NCI-H226 (cell line): ENCODE measurements around the gene GRID1.
"Not testable (repeated sequence)": the region's sequence is repeated elsewhere in the genome, so short reads cannot be mapped to it uniquely, and the experiment has no call there.

Experiments
- DNase-seq: peaks from one replicate; pipeline ENCODE4 v3.0.0-alpha.2; 2015

The GRID1 gene

DNA sequence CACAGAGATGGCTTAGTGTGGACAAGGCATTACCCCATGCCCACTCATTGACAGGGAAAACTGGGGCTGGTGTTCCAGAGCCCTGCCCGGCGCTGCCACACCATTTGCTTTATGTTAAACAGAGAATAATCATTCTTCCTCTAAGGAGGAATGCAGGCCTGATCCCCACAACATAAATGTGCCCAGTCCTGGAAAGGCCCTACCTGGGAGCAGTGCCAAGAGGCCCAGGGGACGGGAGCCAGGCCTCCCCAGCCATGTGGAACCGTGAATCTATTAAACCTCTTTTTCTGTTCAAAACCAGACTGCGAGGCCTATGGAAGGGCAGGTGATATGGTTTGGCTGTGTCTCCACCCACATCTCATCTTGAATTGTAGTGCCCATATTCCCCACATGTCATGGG is 264.1 kb downstream of the GRID1 start:
- no peak for DNase-seq

DNA sequence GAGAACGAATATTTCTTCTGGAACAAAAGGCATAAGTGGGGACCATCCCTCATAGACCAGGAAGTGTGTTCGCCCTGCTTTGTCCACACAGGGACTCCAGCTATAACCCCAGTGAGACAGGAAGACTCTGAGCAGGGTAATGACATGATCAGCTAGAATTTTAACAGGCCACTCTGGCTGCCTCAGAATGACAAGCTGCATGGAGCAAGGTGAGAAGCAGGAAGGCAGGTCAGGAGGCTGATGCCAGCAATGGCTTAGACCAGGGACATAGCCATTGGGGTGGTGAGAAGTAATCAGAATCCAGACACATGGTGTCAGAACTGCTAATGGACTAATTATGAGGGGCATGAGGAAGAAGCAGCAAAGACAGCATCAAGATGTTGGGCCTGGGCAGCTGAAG is 264.6 kb downstream of the GRID1 start:
- DNase-seq, result no peak

DNA sequence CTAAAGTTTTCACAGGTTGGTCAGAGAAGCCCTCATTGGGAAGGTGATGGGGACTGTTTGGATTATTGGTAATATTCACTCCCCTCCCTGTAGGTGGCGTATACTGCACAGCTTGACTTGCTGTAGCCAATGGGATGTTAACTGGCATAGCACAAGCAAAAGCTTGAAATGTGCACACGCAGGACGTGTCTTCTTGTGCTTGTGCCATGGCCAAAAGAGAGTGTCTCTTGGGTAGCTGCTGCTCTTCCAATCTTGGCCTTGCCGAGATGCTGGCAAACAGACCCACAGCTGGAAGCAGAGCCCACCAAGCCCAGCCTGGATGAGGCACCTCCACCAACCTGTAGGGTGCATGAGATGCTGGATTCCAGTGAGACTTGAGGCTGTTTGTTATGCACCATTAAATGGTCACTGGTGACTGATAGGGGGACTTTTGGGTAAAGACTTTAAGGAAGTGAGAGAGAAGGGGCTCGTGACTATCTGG is 266.0 kb downstream of the GRID1 start:
- DNase-seq, result no peak

DNA sequence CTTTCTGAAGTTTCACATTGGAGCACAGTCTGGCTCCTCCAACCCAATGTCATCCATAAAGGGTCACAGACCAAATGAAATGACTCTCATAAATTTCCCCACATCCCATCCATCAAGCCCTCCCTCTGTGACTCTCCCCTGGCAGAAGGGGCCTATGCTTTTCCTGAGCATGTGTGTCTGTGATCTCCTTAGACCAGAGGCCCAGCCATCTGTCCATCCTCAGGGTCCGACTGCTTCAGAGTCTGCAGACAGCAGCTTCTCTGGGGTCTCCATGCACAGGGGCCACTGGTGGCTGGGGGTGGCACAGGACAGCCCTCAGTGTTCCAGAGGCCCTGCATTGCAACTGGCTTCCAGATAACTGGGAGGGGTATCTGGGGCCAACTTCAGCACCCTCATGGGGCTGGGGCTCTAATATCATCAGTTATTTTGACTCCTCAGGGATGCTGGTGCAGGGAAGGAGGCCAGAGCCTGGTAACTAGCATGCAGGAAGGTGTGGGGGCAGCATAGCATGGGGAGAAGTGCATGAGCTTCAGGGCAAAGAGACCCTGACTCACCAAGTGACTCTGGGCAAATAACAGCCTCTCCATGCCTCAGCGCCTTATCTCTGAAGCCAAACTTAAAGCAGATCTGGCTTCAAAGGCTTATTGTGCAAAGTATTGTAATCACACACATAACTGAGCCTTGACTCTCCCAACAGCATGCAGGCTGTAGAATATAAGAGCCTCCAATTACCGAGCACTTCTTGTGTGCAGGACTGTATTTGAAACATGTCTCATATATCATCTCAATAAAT is 266.9 kb downstream of the GRID1 start:
- no peak for DNase-seq

DNA sequence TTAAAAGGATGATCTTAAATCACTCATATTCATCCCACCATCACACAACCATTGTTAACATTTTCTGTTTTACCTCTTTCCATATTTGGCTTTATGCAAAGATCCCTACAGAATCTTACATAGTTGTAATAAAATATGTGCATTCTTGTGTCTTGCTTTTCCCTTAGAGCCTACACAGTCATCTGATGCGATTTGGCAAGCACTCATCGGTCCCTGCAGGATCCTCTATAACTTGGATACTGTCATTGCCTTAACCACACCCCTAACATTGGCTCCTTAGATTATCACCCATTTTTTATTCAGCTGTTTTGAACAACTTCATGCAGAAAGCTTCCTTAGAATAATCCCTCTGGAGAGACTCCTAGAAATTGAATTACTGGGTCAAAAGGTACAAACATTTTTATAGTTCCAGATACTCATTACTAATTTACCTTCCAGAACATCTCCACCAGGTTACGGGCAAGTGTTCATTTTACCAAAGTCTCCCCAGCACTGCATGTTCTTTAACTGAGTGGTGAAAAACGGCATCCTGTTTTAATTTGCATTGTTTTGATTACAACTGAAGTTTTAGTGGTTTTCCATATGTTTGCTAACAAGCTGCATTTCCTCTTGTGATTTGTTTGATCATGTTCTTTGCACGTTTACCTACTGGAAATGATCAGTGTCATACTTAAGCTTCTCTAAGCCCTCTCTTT is 268.3 kb downstream of the GRID1 start:
- no peak for DNase-seq

DNA sequence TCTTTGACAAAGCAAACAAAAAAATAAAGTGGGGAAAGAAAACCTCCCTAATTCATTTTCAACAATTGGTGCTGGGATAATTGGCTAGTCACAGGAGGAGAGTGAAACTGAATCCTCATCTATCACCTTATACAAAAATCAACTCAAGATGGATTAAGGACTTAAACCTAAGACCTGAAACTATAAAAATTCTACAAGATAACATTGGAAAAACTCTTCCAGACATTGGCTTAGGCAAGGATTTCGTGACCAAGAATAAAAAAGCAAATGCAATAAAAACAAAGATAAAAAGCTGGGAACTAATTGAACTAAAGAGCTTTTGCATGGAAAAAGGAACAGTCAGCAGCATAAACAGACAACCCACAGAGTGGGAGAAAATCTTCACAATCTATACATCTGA is 271.5 kb downstream of the GRID1 start:
- DNase-seq, result not testable (repeated sequence)

DNA sequence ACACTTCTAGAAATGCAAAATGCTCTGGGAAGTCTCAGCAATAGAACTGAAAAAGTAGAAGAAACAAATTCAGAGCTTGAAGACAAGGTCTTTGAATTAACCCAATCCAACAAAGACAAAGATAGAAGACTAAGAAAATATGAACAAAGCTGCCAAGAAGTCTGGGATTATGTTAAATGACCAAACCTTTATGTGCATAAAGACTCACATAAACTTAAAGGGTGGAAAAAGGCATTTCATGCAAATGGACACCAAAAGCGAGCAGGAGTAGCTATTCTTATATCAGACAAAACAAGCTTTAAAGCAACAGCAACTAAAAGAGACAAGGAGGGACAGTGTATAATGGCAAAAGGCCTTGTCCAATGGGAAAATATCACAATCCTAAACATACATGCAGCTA is 274.3 kb downstream of the GRID1 start:
- not testable (repeated sequence) for DNase-seq

DNA sequence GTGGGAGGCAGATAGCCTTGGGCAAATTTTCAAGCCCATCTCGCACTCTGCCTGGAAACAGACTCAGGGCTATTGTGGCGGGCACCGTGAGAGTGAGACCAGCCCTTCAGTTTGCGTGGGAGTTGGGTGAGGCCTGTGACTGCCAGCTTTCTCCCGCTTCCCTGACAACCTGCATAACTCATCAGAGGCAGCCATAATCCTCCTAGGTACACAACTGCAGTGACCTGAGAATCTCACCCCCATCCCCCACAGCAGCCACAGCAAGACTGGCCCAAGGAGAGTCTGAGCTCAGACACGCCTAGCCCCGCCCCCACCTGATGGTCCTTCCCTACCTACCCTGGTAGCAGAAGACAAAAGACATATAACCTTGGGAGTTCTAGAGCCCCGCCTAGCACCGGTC is 275.4 kb downstream of the GRID1 start:
- DNase-seq, result no peak

DNA sequence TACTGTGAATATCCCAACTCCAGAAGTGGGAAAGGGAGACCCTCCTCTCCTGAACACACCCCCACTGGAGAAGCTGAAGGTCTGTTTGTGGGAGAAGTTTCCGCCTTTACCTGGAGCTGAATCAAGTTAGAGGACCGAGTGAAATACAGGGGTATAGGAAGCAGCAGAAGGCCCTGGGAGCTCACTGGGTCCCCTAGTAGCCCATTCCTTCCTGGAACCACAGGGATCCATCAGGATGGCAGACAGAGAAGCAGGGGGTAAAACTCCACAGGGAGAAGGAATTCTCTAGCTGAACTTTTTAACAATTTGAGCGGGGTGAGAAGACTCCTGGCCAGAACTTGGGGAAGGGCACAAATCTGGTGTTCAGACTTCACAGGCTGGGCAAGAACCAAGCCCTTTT is 275.8 kb downstream of the GRID1 start:
- no peak for DNase-seq

DNA sequence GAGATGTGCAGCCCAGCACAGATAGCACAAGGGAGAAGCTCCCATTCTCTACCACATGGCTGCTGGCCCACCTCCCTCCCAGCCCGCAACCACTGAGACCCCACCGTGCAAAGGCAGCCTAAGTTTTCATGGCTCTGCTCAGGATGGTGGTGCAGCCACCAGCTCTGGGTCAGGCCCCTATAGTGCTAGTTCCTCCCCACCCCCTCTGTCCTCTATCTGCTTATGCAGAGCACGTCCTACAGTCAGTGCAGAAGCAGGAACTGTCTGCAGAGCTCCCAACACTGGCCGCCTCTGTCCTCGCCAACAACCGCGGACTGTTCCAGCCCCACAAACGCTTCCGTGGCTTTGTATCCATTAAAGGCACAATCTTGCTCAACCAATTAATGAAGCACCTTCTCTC is 278.9 kb downstream of the GRID1 start:
- DNase-seq, result no peak

DNA sequence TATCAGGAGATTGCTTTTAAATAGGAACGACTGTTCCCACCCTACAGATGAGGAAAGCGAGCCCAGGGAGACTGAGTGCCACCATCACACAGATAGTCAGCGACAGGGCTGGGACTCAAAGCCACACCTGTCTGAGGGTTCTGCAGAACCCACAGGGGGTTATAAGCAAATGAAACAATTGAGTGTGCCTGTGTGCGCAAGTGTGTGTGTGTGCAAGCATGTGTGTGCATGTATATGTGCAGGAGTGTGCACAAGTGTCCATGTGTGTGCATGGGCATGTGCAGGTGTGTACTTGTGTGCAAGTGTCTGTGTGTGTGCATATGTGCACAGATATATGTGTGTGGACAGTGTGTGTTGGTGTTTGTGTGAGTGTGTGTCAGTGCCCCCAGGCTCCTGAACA is 280.2 kb downstream of the GRID1 start:
- no peak for DNase-seq

DNA sequence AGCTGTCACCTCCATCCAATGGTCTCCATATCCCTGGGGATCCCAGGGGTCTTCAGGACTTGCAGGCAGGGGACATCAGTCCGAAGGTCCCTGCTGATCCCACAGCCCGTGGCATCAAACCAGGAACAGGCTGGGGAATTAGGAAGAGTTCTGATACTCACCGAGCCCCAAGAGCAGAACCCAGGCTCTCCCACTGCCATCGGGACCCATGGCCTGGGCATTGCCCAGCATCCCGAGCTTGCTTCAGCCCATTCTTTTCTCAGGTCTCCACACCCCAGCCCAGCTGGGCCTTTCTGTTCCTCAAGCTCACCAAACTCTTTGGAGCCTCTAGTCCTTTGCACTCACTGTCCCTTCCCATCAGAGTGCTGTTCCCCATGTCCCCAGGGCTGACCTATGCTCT is 280.9 kb downstream of the GRID1 start:
- DNase-seq, result no peak

DNA sequence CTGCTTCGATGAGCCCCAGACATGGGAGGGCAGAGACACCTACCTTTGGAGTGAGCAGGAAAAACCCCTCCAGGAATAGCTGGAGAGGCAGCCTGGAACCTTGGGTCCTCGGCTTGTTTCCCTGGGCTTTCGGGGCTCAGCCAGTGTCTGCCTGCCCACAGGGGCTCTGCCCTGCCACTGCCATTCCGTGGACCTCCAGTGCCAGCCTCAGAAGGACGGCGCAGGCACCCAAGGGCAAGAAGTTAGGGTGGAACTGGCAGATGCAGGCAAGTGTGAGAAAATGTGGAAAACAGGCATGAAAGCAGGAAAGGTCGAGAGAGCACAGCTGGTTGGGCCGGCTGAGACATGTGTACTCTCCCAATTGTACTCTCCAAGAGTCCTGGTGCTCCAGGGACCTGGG is 281.5 kb downstream of the GRID1 start:
- DNase-seq, result no peak

DNA sequence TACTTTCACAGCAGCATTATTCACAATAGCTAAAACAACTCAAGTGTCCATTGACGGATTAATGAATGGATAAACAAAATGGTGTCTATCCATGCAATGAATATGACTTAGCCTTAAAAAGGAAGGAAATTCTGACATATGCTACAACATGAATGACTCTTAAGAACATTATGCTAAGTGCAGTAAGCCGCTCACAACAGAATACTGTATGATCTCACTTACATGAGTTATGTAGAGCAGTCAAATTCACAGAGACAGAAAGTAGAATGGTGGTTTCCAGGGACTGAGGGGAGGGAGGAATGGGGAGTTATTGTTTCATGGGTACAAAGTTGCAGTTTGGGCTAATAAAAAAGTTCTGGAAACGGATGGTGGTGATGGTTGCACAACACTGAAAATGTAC is 282.0 kb downstream of the GRID1 start:
- no peak for DNase-seq

DNA sequence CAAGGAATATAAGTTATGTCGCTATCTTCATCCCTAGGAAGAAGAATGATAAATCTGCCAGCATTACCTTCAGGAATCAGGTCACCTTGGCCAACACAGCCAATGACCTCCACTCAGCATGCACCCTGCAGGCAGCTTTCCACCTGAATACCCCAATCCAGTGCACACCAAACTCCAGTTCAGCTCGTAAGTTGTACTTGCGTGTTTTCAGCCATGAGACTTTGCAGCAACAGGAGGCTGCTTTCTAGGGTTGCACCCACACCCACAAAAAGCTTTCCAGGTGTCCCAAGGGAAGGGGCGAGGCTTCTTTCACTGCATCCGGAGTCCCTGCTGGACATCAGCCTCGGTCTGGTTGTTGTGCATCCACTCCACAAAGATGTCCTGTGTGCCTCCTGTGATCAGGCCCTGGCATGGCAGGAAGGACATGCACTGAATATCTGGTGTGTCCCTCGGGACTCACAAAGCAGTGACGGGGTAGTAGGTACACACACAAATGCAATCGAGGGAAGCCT is 282.9 kb downstream of the GRID1 start:
- no peak for DNase-seq

DNA sequence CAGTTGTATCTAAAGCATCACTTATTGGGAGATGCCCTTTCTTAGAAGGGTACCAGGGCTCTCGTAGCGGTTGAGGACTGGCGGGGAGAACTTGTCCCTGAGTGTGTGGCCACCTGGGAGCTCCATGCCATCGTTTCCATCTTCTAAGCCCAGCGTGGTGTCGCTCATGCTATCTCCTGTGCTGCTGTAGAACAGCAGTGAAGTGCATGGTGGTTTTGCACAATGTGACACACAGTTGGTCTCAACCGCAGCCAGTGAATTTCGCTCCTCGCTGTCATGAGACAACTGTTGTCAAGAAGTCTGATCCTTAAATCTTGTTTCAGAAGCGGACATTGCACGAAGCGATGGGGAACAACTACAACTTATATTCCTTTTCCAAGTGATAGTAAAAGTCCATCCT is 283.4 kb downstream of the GRID1 start:
- DNase-seq, result no peak

DNA sequence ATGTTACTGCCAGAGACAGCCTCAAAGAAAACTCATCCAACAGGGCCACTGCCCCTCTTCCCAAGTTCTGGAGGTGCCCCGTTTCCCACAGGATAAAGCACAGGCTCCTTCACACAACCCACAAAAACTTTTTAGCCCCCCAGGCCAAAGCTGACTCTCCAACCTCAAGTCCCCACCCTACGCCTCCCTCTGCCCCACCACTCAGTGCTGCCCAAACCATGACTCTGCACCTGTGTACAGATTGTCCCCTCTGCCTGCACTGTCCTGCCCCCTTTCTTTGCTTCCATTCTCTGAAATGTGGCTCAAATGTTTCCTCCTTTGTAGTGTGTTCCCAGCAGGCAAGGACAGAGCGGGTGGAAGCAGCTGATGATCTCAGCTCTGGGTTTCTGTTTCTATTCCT is 284.0 kb downstream of the GRID1 start:
- DNase-seq, result no peak

DNA sequence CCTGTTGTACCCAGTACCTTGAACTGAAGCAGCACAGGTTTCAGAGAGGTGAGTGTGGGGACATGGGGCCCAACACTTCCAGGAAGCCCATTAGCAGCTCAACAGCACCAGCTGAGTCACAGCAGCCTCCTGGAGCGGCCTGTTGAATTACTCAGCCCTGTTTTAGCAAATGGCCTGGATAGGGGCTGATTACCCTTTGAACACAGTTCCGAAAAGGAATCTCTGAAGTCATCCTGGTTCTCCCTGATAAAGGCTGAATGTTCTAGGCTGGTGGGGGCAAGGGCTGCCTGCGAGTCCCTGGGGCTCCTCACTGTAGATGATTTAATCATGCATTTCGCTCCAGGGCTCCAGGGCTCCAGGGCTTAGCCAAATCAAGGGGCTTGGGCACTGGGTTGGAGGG is 287.5 kb downstream of the GRID1 start:
- no peak for DNase-seq

DNA sequence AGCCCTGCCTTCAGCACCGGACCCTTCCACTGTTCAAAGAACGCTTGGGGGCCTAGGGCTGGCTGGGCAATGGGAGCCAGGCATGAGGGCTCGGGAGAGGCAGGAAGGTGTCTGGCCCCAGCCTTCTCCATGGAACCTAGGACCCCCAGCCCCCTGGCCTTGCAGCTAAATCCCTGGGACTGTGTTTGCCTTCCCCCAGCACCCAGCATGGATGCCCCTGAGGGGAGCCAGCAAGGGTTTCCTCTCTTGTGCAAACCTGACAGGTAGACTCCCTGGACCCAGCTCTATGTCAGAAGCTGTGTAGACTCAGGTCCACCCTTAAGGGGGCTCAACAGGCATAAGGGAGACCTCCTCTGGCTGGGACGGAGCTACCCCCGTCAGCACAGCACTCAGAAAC is 288.0 kb downstream of the GRID1 start:
- DNase-seq, result no peak

DNA sequence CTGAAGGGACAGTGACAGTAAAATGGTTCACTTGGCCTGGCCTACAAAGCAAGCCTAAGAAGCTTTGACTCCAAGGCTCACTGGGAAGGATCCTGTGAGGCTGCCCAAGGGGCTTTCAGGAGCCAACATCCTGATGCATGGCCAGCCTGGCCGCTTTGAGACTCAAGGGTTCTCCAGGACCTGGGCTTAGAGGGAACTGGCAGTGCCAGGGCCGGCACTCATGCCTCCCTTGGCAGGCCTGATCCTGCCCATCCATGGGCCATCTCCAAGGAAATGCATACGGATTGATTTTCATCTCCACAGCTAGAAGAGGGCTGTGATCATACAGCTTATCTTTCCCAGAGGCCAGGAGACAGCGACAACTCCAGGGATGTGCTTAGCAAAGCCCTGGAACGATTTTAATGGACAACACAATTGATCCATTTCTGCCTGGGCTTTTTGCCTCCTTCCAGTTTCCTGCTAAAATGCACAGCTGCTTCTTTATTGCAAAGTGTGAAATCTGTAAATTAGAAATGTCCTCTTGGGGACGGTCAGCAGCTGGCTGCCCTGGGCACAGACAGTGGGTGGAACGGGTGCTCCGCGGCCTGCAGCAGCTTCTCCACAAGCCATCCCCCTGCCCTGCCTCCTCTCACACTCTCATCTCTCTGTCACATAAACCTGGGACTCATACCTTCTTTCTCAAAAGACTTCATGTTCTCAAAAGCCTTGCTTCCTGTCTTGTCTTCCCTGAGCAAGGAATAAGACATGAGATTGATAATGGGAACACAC is 288.5 kb downstream of the GRID1 start:
- DNase-seq, result no peak

DNA sequence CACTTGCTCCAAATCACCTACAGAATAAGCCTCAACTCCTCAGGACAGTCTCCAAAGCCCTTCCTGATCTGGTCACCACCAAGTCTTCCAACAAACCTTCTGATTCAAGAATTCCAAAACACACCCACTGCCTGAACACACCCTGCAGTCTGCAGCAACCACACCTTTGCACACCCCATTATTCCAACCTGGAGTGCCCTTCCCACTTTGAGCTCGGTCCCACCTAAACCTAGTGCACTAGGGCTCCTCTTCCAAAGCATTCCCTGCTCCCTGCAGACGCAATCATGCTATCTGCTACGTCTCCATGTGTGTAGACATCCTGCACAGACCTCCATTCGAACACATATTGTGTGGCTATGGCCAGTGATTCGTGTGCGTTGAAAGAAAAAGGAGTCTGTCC is 289.3 kb downstream of the GRID1 start:
- DNase-seq, result no peak

DNA sequence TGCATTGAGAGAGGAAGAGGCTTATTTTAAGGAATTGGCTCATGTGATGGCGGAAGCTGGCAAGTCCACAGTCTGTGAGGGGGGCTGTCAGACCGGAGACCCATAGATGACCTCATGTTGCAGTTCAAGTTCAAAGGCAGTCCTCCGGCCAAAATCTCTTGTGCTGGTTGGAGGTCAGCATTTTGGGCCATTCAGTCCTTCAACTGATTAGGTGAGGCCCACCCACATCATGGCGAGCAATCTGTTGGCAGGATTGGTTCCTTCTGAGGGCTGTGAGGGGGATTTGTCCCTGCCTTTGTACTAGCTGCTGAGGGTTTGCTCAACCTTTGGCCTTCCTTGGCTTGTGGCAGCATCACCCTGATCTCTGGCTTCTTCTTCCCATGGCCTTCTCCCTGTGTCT is 290.1 kb downstream of the GRID1 start:
- DNase-seq, result not testable (repeated sequence)

DNA sequence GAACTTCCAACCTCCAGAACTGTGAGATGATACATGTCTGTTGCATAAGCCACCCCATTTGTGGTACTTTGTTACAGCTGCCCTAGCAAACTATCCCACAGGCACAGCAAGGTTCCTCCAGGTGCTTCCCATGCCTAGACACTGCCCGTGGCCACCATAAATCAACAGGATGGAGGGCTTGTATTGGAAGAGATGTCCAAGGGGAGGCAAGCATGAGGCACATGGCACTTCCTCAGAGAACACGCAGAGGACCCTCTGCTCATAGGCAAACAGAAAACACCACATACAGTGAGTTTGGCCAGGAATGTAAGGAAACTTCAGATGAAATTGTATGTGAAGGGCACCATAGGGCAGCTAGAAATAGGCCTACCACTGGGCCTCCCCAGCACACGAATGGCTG is 291.1 kb downstream of the GRID1 start:
- DNase-seq, result no peak

DNA sequence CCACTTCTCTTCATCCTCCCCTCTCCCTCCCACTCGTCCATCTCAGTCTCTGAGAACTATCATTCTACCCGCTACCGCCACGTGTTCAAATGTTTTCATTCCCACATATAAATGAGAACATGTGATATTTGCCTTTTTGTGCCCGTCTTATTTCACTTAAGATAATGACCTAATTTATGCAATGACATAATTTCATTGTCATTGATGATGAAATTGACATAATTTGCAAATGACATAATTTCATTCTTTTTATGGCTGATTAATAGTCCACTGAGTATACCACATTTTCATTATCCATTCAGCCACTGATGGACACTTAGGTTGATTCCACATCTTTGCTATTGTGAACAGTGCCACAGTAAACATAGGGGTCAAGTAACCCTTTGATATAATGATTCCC is 292.3 kb downstream of the GRID1 start:
- DNase-seq, result no peak
